Prostate gland (tissue), 2 donors: ENCODE measurements around the gene CNTN5.

Experiments used
- POLR2A ChIP-seq: fragments of 450-650 bp; IDR thresholded peaks from one replicate; pipeline ENCODE4 v1.6.1; 2016; ENCODE audit warnings: antibody characterized with exemption, mild to moderate bottlenecking
- TF ChIP-seq, protein P1 (sequence below), 4 experiments: fragments of 200-600 bp in 2 of 4; fragments of 450-650 bp in 2 of 4; sonication (generic) in 2 of 4; IDR thresholded peaks; 1 replicate in 3 of 4; 2 replicates in 1 of 4; pipeline ENCODE4 v1.5.1; 2016 to 2019; ENCODE audit warnings: antibody characterized with exemption in 4 of 4, mild to moderate bottlenecking in 2 of 4, moderate library complexity in 2 of 4

DNA sequence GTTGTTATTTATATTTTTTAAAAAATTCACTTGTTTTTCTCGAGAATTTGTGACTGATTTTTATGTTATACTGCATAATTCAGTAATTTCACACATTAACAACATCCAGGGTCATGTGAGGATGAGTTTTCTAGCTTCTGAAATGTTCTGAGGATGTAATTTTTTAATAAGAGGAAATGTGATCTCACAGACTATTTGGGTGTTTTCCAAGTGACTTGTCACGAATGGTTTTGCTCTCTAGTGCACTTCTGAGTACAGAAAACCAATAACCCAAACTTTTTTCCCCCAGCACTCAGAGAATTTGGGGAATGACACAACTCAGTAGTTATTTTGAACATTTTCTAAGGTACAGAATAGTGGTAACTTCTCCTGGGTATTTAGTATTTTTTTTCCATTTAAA, 845.2 kb downstream of the CNTN5 start:
- TF ChIP-seq POLR2A: no peak
- TF ChIP-seq, protein P1, sequence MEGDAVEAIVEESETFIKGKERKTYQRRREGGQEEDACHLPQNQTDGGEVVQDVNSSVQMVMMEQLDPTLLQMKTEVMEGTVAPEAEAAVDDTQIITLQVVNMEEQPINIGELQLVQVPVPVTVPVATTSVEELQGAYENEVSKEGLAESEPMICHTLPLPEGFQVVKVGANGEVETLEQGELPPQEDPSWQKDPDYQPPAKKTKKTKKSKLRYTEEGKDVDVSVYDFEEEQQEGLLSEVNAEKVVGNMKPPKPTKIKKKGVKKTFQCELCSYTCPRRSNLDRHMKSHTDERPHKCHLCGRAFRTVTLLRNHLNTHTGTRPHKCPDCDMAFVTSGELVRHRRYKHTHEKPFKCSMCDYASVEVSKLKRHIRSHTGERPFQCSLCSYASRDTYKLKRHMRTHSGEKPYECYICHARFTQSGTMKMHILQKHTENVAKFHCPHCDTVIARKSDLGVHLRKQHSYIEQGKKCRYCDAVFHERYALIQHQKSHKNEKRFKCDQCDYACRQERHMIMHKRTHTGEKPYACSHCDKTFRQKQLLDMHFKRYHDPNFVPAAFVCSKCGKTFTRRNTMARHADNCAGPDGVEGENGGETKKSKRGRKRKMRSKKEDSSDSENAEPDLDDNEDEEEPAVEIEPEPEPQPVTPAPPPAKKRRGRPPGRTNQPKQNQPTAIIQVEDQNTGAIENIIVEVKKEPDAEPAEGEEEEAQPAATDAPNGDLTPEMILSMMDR (IDR thresholded peaks at IDR 0.05): no peak
